DMS 273 (cell line): ENCODE measurements around the gene CCNO.

Source experiments
- DNase-seq: peaks from one replicate; lab custom pipeline; 2025; ENCODE audit not compliant: unreplicated experiment; lab: John Stamatoyannopoulos, UW

CCNO gene, protein sequence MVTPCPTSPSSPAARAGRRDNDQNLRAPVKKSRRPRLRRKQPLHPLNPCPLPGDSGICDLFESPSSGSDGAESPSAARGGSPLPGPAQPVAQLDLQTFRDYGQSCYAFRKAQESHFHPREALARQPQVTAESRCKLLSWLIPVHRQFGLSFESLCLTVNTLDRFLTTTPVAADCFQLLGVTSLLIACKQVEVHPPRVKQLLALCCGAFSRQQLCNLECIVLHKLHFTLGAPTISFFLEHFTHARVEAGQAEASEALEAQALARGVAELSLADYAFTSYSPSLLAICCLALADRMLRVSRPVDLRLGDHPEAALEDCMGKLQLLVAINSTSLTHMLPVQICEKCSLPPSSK

GRCh38 chr5:55232985-55233928 is at the start of gene CCNO:
Gene CCNO (minus strand): TSS chr5:55233608. CDS start chr5:55233523, 85 bp downstream.
- DNase-seq = peak; percentile 97

DNA sequence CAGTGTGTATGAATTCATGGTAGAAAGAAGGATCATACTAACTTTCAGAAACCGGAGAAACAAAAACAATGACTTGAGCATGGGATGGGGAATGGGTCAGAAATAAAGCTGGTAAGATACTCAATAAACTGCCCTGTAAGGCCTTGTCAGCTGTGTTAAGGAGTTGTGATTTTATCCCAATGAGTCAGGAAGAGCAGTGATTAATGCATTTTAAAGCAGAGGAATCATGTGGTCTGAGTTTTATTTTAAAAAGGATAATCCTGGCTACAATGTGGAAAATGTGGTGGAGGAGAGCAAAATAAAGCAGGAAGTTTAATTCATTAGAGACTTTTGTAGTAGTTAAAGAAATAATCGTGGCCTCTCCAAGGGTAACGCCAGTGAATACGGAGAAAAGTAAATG is 45.4 kb upstream of the CCNO start:
- DNase-seq = no peak

DNA sequence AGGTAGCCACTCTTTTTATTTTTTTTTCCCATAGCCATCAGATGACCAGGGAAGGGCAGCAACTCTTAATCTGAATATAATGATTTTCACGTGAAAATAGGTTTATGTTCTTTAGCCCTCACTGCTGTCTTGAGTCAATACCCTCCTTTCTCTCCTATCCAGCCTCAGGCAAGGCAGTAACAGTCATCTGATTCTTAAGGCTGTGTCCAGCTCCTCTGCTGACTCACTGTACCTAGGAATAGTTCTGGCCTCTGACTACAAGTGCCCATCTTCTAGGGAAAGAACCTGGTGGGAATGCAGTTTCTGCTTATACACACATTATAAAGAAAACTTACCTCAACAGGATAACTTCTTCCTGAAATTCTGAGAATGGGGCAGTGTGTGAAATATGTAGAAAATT is 43.4 kb upstream of the CCNO start:
- DNase-seq = no peak

DNA sequence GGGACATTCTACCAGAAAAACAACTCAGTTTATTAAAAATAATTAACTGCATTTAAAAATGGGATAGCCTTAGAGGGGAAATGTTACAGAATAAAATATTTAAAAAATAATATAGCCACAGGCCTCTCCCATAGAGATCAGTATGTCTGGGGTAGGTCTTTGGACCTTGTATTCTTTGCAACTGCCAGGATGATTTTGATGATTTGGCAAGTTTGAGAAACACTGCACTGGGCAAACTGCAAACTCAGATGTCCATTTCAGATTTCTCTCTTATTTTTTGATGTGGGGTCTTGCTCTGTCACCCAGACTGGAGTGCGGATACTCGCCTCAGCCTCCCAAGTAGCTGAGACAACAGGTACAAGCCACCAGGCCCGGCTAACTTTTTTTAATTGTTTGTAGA is 24.9 kb upstream of the CCNO start:
- DNase-seq = no peak

- no peak for DNase-seq
Measured at GRCh38 chr5:55254802-55255201, 21.4 kb upstream of the CCNO start.

DNA sequence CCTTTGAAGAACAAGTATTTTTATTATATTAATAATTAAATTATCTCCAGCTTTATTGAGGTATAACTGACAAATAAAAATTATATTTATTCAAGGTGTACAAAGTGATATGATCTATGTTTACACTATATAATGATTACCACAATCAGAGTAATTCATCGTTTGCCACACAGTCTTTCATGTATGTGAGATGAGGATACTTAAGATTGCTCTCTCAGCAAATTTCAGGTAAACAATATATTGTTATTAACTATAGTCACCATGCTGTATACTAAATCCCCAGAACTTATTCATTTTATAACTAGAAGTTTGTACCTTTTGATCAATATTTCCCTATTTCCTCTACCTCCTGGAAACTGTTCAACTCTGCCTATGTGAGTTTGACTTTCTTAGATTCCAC is 16.7 kb upstream of the CCNO start:
- DNase-seq = no peak

- DNase-seq = peak; percentile 50
Measured at GRCh38 chr5:55241746-55242145, 8.3 kb upstream of the CCNO start.

DNA sequence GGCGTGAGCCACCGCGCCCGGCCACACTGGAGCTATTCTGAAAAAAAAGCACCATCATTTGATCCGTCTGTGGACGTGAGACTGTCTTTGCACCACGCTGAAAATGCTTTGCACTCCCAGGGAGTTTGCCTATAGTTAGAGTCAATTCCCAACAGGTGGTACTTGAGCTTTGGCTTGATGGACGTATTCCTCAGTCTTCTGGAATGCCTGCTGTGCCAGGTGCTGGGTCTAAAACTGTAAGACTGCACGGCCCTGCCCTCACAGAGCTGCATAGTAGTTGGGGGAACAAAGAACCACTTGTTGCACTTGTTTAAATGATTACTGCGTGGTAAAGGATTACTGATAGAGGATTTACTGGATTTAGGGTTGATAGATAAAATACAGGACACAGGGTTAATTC is 3.4 kb upstream of the CCNO start:
- DNase-seq = peak; percentile 64

DNA sequence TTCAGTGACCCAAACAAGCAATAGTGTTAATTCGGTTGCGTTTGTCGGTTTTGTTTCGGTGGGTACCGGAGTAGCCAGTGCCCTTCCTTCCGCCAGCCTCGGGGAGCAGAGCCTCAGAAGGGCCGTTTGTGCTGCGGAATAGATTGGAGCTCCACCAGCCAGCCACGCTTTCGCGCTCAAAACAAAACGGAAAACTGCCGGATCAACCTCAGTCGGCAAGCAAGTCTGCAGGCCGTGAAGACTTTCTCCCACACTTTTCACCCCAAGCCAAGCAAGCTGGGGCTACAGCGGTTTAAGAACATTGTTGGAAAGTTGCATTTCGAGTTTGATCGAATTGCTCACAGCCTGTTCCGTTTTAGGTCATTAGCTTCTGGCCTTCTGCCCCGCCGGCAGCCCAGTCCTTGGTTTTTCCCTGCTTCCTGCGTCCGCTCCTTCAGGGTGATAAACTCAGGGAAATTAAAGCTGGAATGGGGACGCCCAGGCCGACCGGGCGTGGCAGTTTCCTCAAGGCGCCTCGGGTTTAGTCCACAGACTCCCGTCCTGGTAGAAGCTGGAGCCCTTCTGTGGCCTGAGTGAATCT is 803 bp upstream of the CCNO start:
- peak; percentile 87 for DNase-seq

- peak; percentile 79 for DNase-seq
Measured at GRCh38 chr5:55232271-55232984, 980 bp downstream of the CCNO start.

DNA sequence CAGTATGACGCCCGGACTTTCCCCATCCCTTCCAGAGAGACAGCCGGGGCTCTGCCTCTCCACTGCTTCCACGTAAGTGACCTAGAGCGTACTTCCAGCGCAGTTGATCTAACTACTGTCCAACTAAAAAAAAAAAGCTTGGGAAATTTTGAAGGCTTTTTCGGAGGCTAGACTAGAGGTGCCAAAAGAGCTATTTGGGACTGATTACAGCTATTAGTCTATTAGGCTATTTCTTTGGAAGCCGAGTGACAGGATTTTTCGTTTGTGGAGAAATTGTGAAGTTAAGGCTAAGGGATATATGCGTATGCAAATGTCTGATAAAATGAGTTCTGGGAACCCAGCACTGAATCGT is 1.5 kb downstream of the CCNO start:
- DNase-seq = no peak

DNA sequence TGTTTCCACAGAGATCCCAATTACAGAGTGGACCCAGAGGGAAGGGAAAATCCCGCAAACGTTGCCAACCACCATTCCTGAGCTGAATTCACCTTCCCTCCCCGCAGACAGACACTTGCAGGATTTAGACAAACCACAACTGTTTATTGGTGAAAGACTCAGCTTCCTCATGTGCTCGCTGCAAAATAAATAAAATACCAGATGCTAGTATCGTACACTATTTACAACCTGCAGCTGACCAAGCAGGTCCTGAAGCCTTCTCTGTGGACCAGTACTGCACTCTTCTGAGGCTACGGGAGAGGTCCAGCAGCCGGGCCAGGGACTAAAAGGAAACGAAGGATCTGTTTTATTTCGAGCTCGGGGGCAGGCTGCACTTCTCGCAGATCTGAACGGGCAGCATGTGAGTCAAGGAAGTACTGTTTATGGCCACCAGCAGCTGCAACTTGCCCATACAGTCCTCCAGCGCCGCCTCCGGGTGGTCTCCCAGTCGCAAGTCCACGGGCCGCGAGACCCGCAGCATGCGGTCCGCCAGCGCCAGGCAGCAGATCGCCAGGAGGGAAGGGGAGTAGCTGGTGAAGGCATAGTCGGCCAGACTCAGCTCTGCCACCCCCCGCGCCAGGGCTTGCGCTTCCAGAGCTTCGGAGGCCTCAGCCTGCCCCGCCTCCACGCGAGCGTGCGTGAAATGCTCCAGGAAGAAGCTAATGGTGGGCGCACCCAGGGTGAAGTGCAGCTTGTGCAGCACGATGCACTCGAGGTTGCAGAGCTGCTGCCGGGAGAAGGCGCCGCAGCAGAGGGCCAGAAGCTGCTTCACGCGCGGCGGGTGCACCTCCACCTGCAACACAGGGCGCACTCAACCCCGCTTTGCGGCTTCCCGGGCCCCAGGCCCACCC is 2.1 kb downstream of the CCNO start:
- no peak for DNase-seq

DNA sequence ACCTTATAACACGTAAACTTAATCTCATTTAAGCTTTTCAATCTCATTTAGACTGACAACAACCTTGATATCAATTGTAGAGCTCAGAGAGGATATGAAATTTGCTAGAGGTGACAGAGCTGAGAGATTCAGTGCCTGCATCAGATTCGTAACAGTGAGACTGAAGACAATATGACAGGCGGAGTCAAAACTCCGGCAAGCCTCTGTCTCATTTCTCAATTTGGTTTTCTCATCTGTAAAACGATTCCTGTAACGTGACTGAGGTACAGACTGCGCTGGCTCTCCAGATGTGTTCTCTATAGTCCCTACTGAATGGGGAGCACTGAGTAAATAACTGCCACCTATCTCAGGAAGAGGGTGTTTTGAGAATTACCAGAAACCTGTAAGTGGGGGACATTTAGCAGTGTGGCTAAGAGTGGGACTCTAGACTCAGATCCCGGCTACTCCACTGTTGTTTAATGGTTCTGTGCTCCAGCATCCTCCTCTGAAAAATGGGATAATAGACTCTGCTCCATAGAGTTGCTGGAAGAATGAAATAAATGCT is 3.2 kb downstream of the CCNO start:
- DNase-seq = no peak

- DNase-seq = no peak
Measured at GRCh38 chr5:55227664-55228430, 5.6 kb downstream of the CCNO start.

- DNase-seq = peak; percentile 94
Measured at GRCh38 chr5:55226934-55227663, 6.3 kb downstream of the CCNO start, which contains the start of gene MCIDAS. Gene MCIDAS (minus strand): TSS chr5:55227315. CDS start chr5:55227138, 177 bp downstream.

- peak; percentile 94 for DNase-seq
Measured at GRCh38 chr5:55226027-55226933, 7.1 kb downstream of the CCNO start.

GRCh38 chr5:55225346-55225745 is 8.1 kb downstream of the CCNO start:
- no peak for DNase-seq
